Measurements from ENCODE around the gene MT1HL1. TPM values are rescaled to one million over a fixed set of nuclear protein-coding genes. Genes with fewer than 3 reads are reported as not detected.

Gene MT1HL1
- total and polyA plus RNA-seq, 2 of the 8 experiments (the other 6 are each of a cell fraction or from before 2014, with no cell fraction given), result not detected

DNA sequence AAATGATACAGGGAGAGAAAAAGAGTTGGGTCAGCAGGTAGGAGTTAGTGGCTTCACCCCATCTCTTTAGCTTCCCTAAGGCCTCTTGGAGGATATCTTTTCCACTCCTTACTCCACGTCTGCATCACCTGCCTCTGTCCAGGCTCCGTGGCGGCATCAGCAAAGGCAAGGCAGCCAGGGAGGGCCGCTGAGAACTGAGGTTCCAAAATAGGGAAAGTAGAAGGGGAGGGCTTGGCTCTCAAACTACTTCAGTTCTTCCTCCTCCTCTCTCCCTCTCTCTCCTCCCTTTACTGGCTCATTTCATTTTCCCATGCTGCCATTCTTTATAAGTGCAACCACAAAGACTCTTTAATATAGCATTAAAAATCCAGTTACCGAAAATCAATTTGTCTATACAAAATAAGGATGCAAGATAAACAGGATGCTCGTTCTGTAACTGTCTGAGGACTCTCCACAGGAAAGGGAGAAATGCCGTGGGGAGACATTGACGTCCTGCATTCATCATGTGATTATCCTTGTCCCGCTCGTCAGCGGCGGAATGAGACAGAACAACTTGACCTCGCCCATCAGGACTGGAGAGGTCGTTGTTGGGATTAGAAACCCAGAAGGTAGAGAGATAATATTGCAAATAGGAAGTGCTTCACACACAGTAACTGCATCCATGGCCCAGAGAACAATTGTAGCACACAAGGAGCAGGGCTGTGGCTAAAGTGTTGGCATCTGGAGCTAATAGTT, 3.1 kb upstream of the MT1HL1 start (continued):
- TF ChIP-seq BCL11A (IDR thresholded peaks at IDR 0.05; ENCODE audit: low read depth in 2 of 2, low read length in 2 of 2) (no peak), ZNF274 (IDR thresholded peaks at IDR 0.05; ENCODE audit: borderline replicate concordance, extremely low read depth, low read length) (no peak), USF2 (IDR thresholded peaks at IDR 0.05; ENCODE audit: low read length) (no peak)
